Activated CD8-positive, alpha-beta memory T cell treated with anti-CD3 and anti-CD28 coated beads for 1 hour (primary cell): ENCODE results near the gene MRPS15.
"Not testable (repeated sequence)": the region's sequence is repeated elsewhere in the genome, so short reads cannot be mapped to it uniquely, and the experiment has no call there.

Experiments
- DNase-seq, 2 donors: peaks; one replicate each; pipeline ENCODE4 v3.0.0-alpha.2; 2020; ENCODE audit warnings: low read depth in 1 of 2; ENCODE audit errors: extremely low read depth in 1 of 2

Gene MRPS15

GRCh38 chr1:36484099-36484498 is 19.9 kb upstream of the MRPS15 start:
- no peak for DNase-seq

- DNase-seq, result no peak
Observed at GRCh38 chr1:36482724-36483388, 18.7 kb upstream of the MRPS15 start, which contains the start of gene CSF3R. CSF3R (minus strand) TSS chr1:36482913; CDS start chr1:36479496, 3,417 bp downstream.

- no peak for DNase-seq
Observed at GRCh38 chr1:36481771-36482723, 17.9 kb upstream of the MRPS15 start.

GRCh38 chr1:36481091-36481490 is 16.9 kb upstream of the MRPS15 start:
- DNase-seq, result no peak

- no peak for DNase-seq
Observed at GRCh38 chr1:36480161-36480560, 16.0 kb upstream of the MRPS15 start.

GRCh38 chr1:36479505-36480051 is 15.4 kb upstream of the MRPS15 start:
- no peak for DNase-seq

- not testable (repeated sequence) for DNase-seq
Observed at GRCh38 chr1:36477615-36478014, 13.4 kb upstream of the MRPS15 start.

- no peak for DNase-seq
Observed at GRCh38 chr1:36476945-36477344, 12.8 kb upstream of the MRPS15 start.

- no peak for DNase-seq
Observed at GRCh38 chr1:36475910-36476604, 11.9 kb upstream of the MRPS15 start.

- DNase-seq, result no peak
Observed at GRCh38 chr1:36475341-36475740, 11.2 kb upstream of the MRPS15 start.

- DNase-seq, result no peak
Observed at GRCh38 chr1:36472656-36473055, 8.5 kb upstream of the MRPS15 start.

GRCh38 chr1:36471830-36472641 is 7.9 kb upstream of the MRPS15 start:
- DNase-seq, result no peak

- no peak for DNase-seq
Observed at GRCh38 chr1:36469163-36469562, 5.0 kb upstream of the MRPS15 start.

- DNase-seq, result no peak
Observed at GRCh38 chr1:36467700-36468455, 3.7 kb upstream of the MRPS15 start.

- no peak for DNase-seq
Observed at GRCh38 chr1:36467027-36467410, 2.8 kb upstream of the MRPS15 start.

- DNase-seq, result no peak
Observed at GRCh38 chr1:36466370-36467026, 2.3 kb upstream of the MRPS15 start.

GRCh38 chr1:36465731-36466369 is 1.7 kb upstream of the MRPS15 start:
- DNase-seq, result no peak

- no peak for DNase-seq
Observed at GRCh38 chr1:36464605-36465393, 615 bp upstream of the MRPS15 start.
